K562 (cell line): ENCODE data around the gene SART1. TPM values are rescaled to one million over a fixed set of nuclear protein-coding genes. Genes with fewer than 3 reads are reported as not detected.
A peak's percentile ranks its signal among the peaks of the same experiment; 100 is the strongest.

Experiments
- ATAC-seq: fragments of 200-7000 bp; cut with Tn5 transposase; 3 replicates; pipeline ENCODE4 v1.9.1; 2020; ENCODE audit warnings: moderate library complexity
- BruUV-seq: library from RNA; stranded (reverse); fragments of 400-500 nt; replicated peaks from 2 replicates; lab custom pipeline; 2021; lab: Mats Ljungman, UMichigan
- CTCF ChIA-PET: fragments of 300-600 bp; formaldehyde crosslinking; extraction: SDS; loops from one replicate; lab custom pipeline; 2021; ENCODE audit warnings: low intra/inter-chr PET ratio; lab: Yijun Ruan, JAX
- POLR2A ChIA-PET: fragments of 300-600, 350-650 bp; sonication (Branson Sonifier 250); formaldehyde crosslinking; extraction: SDS; loops from one replicate; lab custom pipeline; 2021; ENCODE audit warnings: antibody characterized with exemption, inconsistent platforms; lab: Yijun Ruan, JAX
- DNase-seq, 4 experiments: peaks; one replicate each; pipeline versions ENCODE4 v3.0.0 to v3.0.0-alpha.2; 2011 to 2018; ENCODE audit warnings: low spot score in 3 of 4, mixed read lengths in 3 of 4; ENCODE audit errors: extremely low read depth in 1 of 4
- FAIRE-seq: peaks from 2 replicates; lab custom pipeline; 2011; peaks lifted over from hg19 to GRCh38; lab: Jason Lieb, UNC
- H2AFZ ChIP-seq: 2 replicates; pipeline ENCODE4 v1.6.0; 2011; ENCODE audit warnings: low read depth, low read length, control low read depth, inconsistent platforms
- H3K27ac ChIP-seq: fragments of 200-600 bp; 3 replicates; pipeline ENCODE4 v1.8.0; 2011; ENCODE audit warnings: low read depth, mild to moderate bottlenecking, control low read depth, inconsistent platforms, low read length, moderate library complexity, mixed read lengths; ENCODE audit errors: extremely low read depth
- H3K27me3 ChIP-seq, 2 experiments: fragments of 300-600 bp in 1 of 2; 2 replicates in 1 of 2; 3 replicates in 1 of 2; pipeline versions ENCODE4 v1.6.0 to v1.8.0; 2011; ENCODE audit warnings: inconsistent platforms in 2 of 2, low read length in 2 of 2, mild to moderate bottlenecking in 1 of 2, mixed read lengths in 1 of 2, moderate library complexity in 1 of 2; ENCODE audit not compliant: control insufficient read depth in 2 of 2, insufficient read depth in 2 of 2
- H3K36me3 ChIP-seq: fragments of 300-600 bp; 3 replicates; pipeline ENCODE4 v1.8.0; 2011; ENCODE audit warnings: mild to moderate bottlenecking, low read length, inconsistent platforms; ENCODE audit not compliant: control insufficient read depth, insufficient read depth
- H3K4me1 ChIP-seq, 2 experiments: fragments of 200-600 bp in 1 of 2; replicated peaks in 1 of 2; 2 replicates in 1 of 2; 3 replicates in 1 of 2; pipeline versions ENCODE4 v1.5.1 to v1.8.0; 2011; ENCODE audit warnings: inconsistent platforms in 2 of 2, low read length in 2 of 2, mild to moderate bottlenecking in 1 of 2, mixed read lengths in 1 of 2, moderate library complexity in 1 of 2; ENCODE audit not compliant: control insufficient read depth in 2 of 2, insufficient read depth in 2 of 2
- H3K4me2 ChIP-seq: 2 replicates; pipeline ENCODE4 v1.6.1; 2011; ENCODE audit warnings: low read length, control low read depth, inconsistent platforms, mixed read lengths; ENCODE audit not compliant: insufficient read depth
- H3K4me3 ChIP-seq: fragments of 200-600 bp; sonication (generic), shearing (Covaris generic); 2 replicates; pipeline ENCODE4 v1.5.1; 2016; ENCODE audit warnings: control low read depth, inconsistent platforms
- H3K79me2 ChIP-seq: fragments of 200-600 bp; 3 replicates; pipeline ENCODE4 v1.8.0; 2011; ENCODE audit warnings: low read length, inconsistent platforms; ENCODE audit not compliant: control insufficient read depth, insufficient read depth
- H3K9ac ChIP-seq, 2 experiments: 2 replicates each; pipeline versions ENCODE4 v1.6.0 to v1.6.1; 2011; ENCODE audit warnings: low read depth in 2 of 2, low read length in 2 of 2, control low read depth in 1 of 2, inconsistent platforms in 1 of 2, mild to moderate bottlenecking in 1 of 2, mixed read lengths in 1 of 2; ENCODE audit not compliant: insufficient read depth in 1 of 2
- H3K9me1 ChIP-seq: one replicate; pipeline ENCODE4 v1.6.0; 2011; ENCODE audit warnings: inconsistent platforms, mild to moderate bottlenecking, low read length, moderate library complexity; ENCODE audit not compliant: control insufficient read depth, insufficient read depth
- H3K9me3 ChIP-seq: replicated peaks from 2 replicates; pipeline ENCODE4 v1.5.1; 2011; ENCODE audit warnings: low read depth, low read length, inconsistent platforms; ENCODE audit not compliant: control insufficient read depth, insufficient read depth
- H4K20me1 ChIP-seq: replicated peaks from 2 replicates; pipeline ENCODE4 v1.6.1; 2011; ENCODE audit warnings: low read length, inconsistent platforms, mixed read lengths; ENCODE audit not compliant: control insufficient read depth, insufficient read depth
- BCOR ChIP-seq: fragments of 450-650 bp; IDR thresholded peaks from 2 replicates; pipeline ENCODE4 v1.6.1; 2016
- POLR2G ChIP-seq: fragments of 200-400 bp; formaldehyde crosslinking; IDR thresholded peaks from 2 replicates; pipeline ENCODE4 v1.6.1; 2017; ENCODE audit warnings: low read depth, mild to moderate bottlenecking, antibody characterized with exemption, low read length, moderate library complexity
- WGBS: fragments of 100-300 bp; shearing (Covaris generic); methylation state at CpG from one replicate; pipeline ENCODE4 v1.1.6; 2016; ENCODE audit warnings: low coverage, mixed read lengths; ENCODE audit not compliant: insufficient coverage; ENCODE audit errors: missing lambda C conversion rate; 5-methylcytosine and 5-hydroxymethylcytosine counted together
- in situ Hi-C: fragments of 300-500 bp; cut with MboI; formaldehyde crosslinking; loops from 4 replicates; pipeline ENCODE4 v1.15.0; 2018; ENCODE audit warnings: inconsistent platforms, mixed read lengths
- intact Hi-C: fragments of 100-400 bp; cut with micrococcal nuclease; formaldehyde crosslinking; loops from 2 replicates; pipeline ENCODE4 v1.14.2; 2022
- polyA plus RNA-seq, 8 experiments: library from polyadenylated mRNA; depleted of rRNA in 4 of 8; stranded (reverse) in 5 of 8; unstranded in 3 of 8; fragments of >200 nt; fragmentation: Nextera tagmentation in 2 of 8; fragmentation: Illumina TruSeq in 1 of 8; extraction: Ambion mirVana in 2 of 8; extraction: Trizol in 1 of 8; gene quantifications; 2 replicates each; pipeline versions ENCODE4 v1.2.1 to v1.2.3, GENCODE V29; 2011 to 2014; ENCODE audit warnings: inconsistent platforms in 1 of 8, missing spikeins in 1 of 8
- total RNA-seq, 7 experiments: library from RNA; depleted of rRNA in 6 of 7; stranded (reverse); fragments of >200 nt in 6 of 7; fragmentation: Illumina TruSeq in 2 of 7; extraction: Trizol in 2 of 7; gene quantifications; 2 replicates each; pipeline versions ENCODE4 v1.2.1 to v1.2.3, GENCODE V29; 2011 to 2021; ENCODE audit warnings: low replicate concordance in 1 of 7

SART1 gene
- total and polyA plus RNA-seq, 9 of the 15 experiments (the other 6 are each of a cell fraction or from before 2014, with no cell fraction given) = 4.8 to 84.1 (median 31.7) TPM

- H3K36me3 ChIP-seq = peaks cover 48% of the 10 kb centered on the region; the same call in 2 of the 3 replicates
- 92% methylated on average over 24 of the region's 29 CpGs for WGBS
- TF ChIP-seq POLR2G = peak; percentile 27; the same call in 1 of the 2 replicates
- TF ChIP-seq BCOR = no peak
- TF ChIP-seq, all 486 proteins: peak for 1
- H3K4me2 ChIP-seq = no peak overlapping the region
- ChIA-PET CTCF (no interaction called here), POLR2A (interaction anchor here (0.6 to 1.8 kb wide), 4 partner anchors 76 to 323 kb away, joined by 3 to 9 read pairs (median 4); no protein-coding TSS in a partner anchor)
- DNase-seq = no peak
- no peaks in the 10 kb centered on the region for H3K9me3 ChIP-seq
- H3K9ac ChIP-seq = no peak overlapping the region
- no peaks in the 10 kb centered on the region for H4K20me1 ChIP-seq
- in situ Hi-C loops (no loop called here), intact Hi-C loops (no loop called here)
- no peaks in the 10 kb centered on the region for H3K27me3 ChIP-seq
- H3K4me3 ChIP-seq = no peak overlapping the region
- peaks cover 0 to 26% of the 10 kb centered on the region in 2 experiments; a peak in 2 of 5 replicates for H3K4me1 ChIP-seq
- H3K27ac ChIP-seq = no peak overlapping the region
- H3K9me1 ChIP-seq = no peaks in the 10 kb centered on the region
- H2AFZ ChIP-seq = no peak overlapping the region
- no peak for FAIRE-seq
- no peaks in the 10 kb centered on the region for H3K79me2 ChIP-seq
- ATAC-seq = no peak
- no TSS peak for BruUV-seq
These were observed 16.3 kb downstream of the SART1 start for GRCh38 chr11:65977621-65978390.
